H1 (cell line): ENCODE data around the gene NUBP2. TPM values are rescaled to one million over a fixed set of nuclear protein-coding genes. Genes with fewer than 3 reads are reported as not detected.

Experiments used
- CTCF ChIA-PET: fragments of 300-600 bp; sonication (Branson Sonifier 250); formaldehyde crosslinking; loops from one replicate; lab custom pipeline; 2021; ENCODE audit not compliant: partially characterized antibody; lab: Charles Lee
- POLR2A ChIA-PET: fragments of 300-600 bp; sonication (Branson Sonifier 250); formaldehyde crosslinking; loops from one replicate; lab custom pipeline; 2021; ENCODE audit warnings: inconsistent platforms; ENCODE audit not compliant: partially characterized antibody; lab: Charles Lee
- DNase-seq, 2 experiments: peaks; one replicate each; pipeline versions ENCODE4 v3.0.0 to v3.0.0-alpha.2; 2010 to 2022; ENCODE audit warnings: low spot score in 2 of 2, low read depth in 1 of 2, mixed read lengths in 1 of 2
- FAIRE-seq: peaks from 2 replicates; lab custom pipeline; 2011; peaks lifted over from hg19 to GRCh38; lab: Jason Lieb, UNC
- H2AFZ ChIP-seq: 2 replicates; pipeline ENCODE4 v1.8.1; 2012; ENCODE audit warnings: low read length, inconsistent platforms
- H2AK5ac ChIP-seq: 2 replicates; pipeline ENCODE4 v1.6.1; 2013; ENCODE audit warnings: low read depth, low read length
- H2BK120ac ChIP-seq: replicated peaks from 2 replicates; pipeline ENCODE3; 2013; ENCODE audit warnings: low read depth, low read length, inconsistent platforms
- H2BK12ac ChIP-seq: 2 replicates; pipeline ENCODE4 v1.6.1; 2013; ENCODE audit warnings: low read depth, low read length
- H2BK15ac ChIP-seq: 2 replicates; pipeline ENCODE4 v1.6.1; 2013; ENCODE audit warnings: low read length
- H2BK20ac ChIP-seq: 2 replicates; pipeline ENCODE4 v1.6.1; 2013; ENCODE audit warnings: low read length
- H2BK5ac ChIP-seq: 2 replicates; pipeline ENCODE4 v1.6.1; 2013; ENCODE audit warnings: low read depth, low read length
- H3K14ac ChIP-seq: 2 replicates; pipeline ENCODE4 v1.6.1; 2013; ENCODE audit warnings: inconsistent platforms; ENCODE audit not compliant: insufficient read length
- H3K18ac ChIP-seq: 2 replicates; pipeline ENCODE4 v1.6.1; 2013; ENCODE audit warnings: low read length; ENCODE audit errors: extremely low read depth
- H3K23ac ChIP-seq: 2 replicates; pipeline ENCODE4 v1.6.1; 2013; ENCODE audit warnings: inconsistent platforms; ENCODE audit not compliant: insufficient read length
- H3K23me2 ChIP-seq: 2 replicates; pipeline ENCODE4 v1.6.1; 2013; ENCODE audit warnings: low read depth, low read length
- H3K27ac ChIP-seq: 2 replicates; pipeline ENCODE4 v1.6.1; 2011; ENCODE audit warnings: low read depth, low read length, inconsistent platforms
- H3K27me3 ChIP-seq, 4 experiments: replicated peaks in 1 of 4; 1 replicate in 1 of 4; 2 replicates in 3 of 4; pipeline versions ENCODE4 v1.6.1 to v1.8.1; 2011 to 2013; ENCODE audit warnings: low read length in 3 of 4, mild to moderate bottlenecking in 3 of 4, inconsistent platforms in 2 of 4, mixed read lengths in 2 of 4, moderate library complexity in 1 of 4; ENCODE audit not compliant: control insufficient read depth in 3 of 4, insufficient read depth in 3 of 4; ENCODE audit errors: extremely low read depth in 1 of 4
- H3K36me3 ChIP-seq, 4 experiments: 2 replicates each; pipeline versions ENCODE4 v1.6.1 to v1.8.1; 2011 to 2013; ENCODE audit warnings: mild to moderate bottlenecking in 4 of 4, low read length in 3 of 4, moderate library complexity in 2 of 4, control low read depth in 1 of 4, inconsistent platforms in 1 of 4; ENCODE audit not compliant: insufficient read depth in 4 of 4, control insufficient read depth in 2 of 4
- H3K4ac ChIP-seq: replicated peaks from 2 replicates; pipeline ENCODE3; 2013; ENCODE audit warnings: low read length, low read depth, mixed read lengths, inconsistent platforms; ENCODE audit not compliant: insufficient read length
- H3K4me1 ChIP-seq, 4 experiments: replicated peaks in 1 of 4; 1 replicate in 1 of 4; 2 replicates in 3 of 4; pipeline versions ENCODE4 v1.6.1 to v1.8.1; 2011 to 2013; ENCODE audit warnings: low read length in 3 of 4, inconsistent platforms in 2 of 4, mixed read lengths in 1 of 4; ENCODE audit not compliant: insufficient read depth in 4 of 4, control insufficient read depth in 3 of 4
- H3K4me2 ChIP-seq, 2 experiments: 2 replicates each; pipeline versions ENCODE4 v1.6.1 to v1.8.1; 2011 to 2013; ENCODE audit warnings: low read depth in 2 of 2, low read length in 2 of 2, control low read depth in 1 of 2, inconsistent platforms in 1 of 2, mild to moderate bottlenecking in 1 of 2; ENCODE audit not compliant: insufficient read depth in 1 of 2
- H3K4me3 ChIP-seq, 4 experiments: fragments of 200-600, 300-600 bp in 1 of 4; sonication (generic), shearing (Covaris generic), sonication (Bioruptor Twin) in 1 of 4; 2 replicates each; pipeline versions ENCODE4 v1.5.1 to v1.8.1; 2011 to 2016; ENCODE audit warnings: low read length in 4 of 4, low read depth in 3 of 4, control low read depth in 2 of 4, inconsistent platforms in 2 of 4, mild to moderate bottlenecking in 2 of 4, mixed read lengths in 1 of 4, moderate library complexity in 1 of 4; ENCODE audit not compliant: insufficient read depth in 2 of 4; ENCODE audit errors: extremely low read depth in 1 of 4
- H3K56ac ChIP-seq: replicated peaks from 2 replicates; pipeline ENCODE3; 2013; ENCODE audit warnings: low read depth, mild to moderate bottlenecking, mixed read lengths, low read length, inconsistent platforms; ENCODE audit not compliant: insufficient read length
- H3K79me1 ChIP-seq: 2 replicates; pipeline ENCODE4 v1.6.1; 2013; ENCODE audit warnings: low read depth, low read length, control low read depth
- H3K79me2 ChIP-seq, 2 experiments: 2 replicates each; pipeline versions ENCODE4 v1.6.1 to v1.8.1; 2012 to 2013; ENCODE audit warnings: low read length in 2 of 2, mild to moderate bottlenecking in 2 of 2, inconsistent platforms in 1 of 2; ENCODE audit not compliant: insufficient read depth in 2 of 2, control insufficient read depth in 1 of 2
- H3K9ac ChIP-seq, 4 experiments: replicated peaks in 1 of 4; 1 replicate in 1 of 4; 2 replicates in 3 of 4; pipeline versions ENCODE4 v1.6.1 to v1.8.1; 2011 to 2013; ENCODE audit warnings: low read depth in 3 of 4, low read length in 3 of 4, control low read depth in 2 of 4, mild to moderate bottlenecking in 2 of 4, moderate library complexity in 2 of 4, inconsistent platforms in 1 of 4; ENCODE audit errors: extremely low read depth in 1 of 4
- H3K9me3 ChIP-seq, 2 experiments: 2 replicates each; pipeline versions ENCODE4 v1.6.1 to v1.8.1; 2012 to 2013; ENCODE audit warnings: mild to moderate bottlenecking in 2 of 2, moderate library complexity in 2 of 2, control low read depth in 1 of 2, inconsistent platforms in 1 of 2, low read depth in 1 of 2, low read length in 1 of 2, mixed read lengths in 1 of 2; ENCODE audit not compliant: insufficient read depth in 2 of 2
- H4K20me1 ChIP-seq, 2 experiments: replicated peaks in 1 of 2; 2 replicates each; pipeline versions ENCODE3 to v1.8.1; 2011 to 2013; ENCODE audit warnings: inconsistent platforms in 2 of 2, low read length in 2 of 2, mild to moderate bottlenecking in 1 of 2; ENCODE audit not compliant: insufficient read depth in 2 of 2, control insufficient read depth in 1 of 2
- H4K5ac ChIP-seq: 2 replicates; pipeline ENCODE4 v1.6.1; 2013; ENCODE audit warnings: low read length, low read depth, mixed read lengths, inconsistent platforms; ENCODE audit not compliant: insufficient read length
- H4K8ac ChIP-seq: 2 replicates; pipeline ENCODE4 v1.8.0; 2013; ENCODE audit warnings: mild to moderate bottlenecking, moderate library complexity, low read length, inconsistent platforms; ENCODE audit not compliant: insufficient read depth; ENCODE audit errors: extremely low read depth
- H4K91ac ChIP-seq: replicated peaks from 2 replicates; pipeline ENCODE3; 2013; ENCODE audit warnings: low read length, mixed read lengths, inconsistent platforms; ENCODE audit not compliant: insufficient read length
- ASH2L ChIP-seq: fragments of 200-600, 300-600 bp; sonication (generic); IDR thresholded peaks from one replicate; pipeline ENCODE4 v1.7.1; 2017; ENCODE audit warnings: low read length
- ATF2 ChIP-seq: IDR thresholded peaks from 2 replicates; pipeline ENCODE4 v1.6.1; 2012; ENCODE audit warnings: low read length, inconsistent platforms
- PHF8 ChIP-seq: fragments of 200-600 bp; sonication (generic); conservative IDR thresholded peaks from 2 replicates; pipeline ENCODE4 v1.7.1; 2012; ENCODE audit warnings: low read depth, mild to moderate bottlenecking, inconsistent platforms, low read length, moderate library complexity
- POLR2AphosphoS5 ChIP-seq: IDR thresholded peaks from 2 replicates; pipeline ENCODE4 v1.6.1; 2011; ENCODE audit warnings: low read depth, low read length
- RAD21 ChIP-seq, 2 experiments: IDR thresholded peaks in 1 of 2; conservative IDR thresholded peaks in 1 of 2; 2 replicates each; pipeline ENCODE4 v1.6.1; 2011; ENCODE audit warnings: low read depth in 2 of 2, low read length in 2 of 2, improper control_type of control experiment in 1 of 2, inconsistent platforms in 1 of 2, mild to moderate bottlenecking in 1 of 2, moderate library complexity in 1 of 2
- WGBS, 2 experiments: shearing (Covaris generic) in 1 of 2; methylation state at CpG; one replicate each; pipeline versions ENCODE4 v1.1.6 to v1.1.7; 2013 to 2015; ENCODE audit warnings: low lambda C conversion rate in 2 of 2, mixed read lengths in 2 of 2, inconsistent platforms in 1 of 2, low coverage in 1 of 2, missing lambda C conversion rate in 1 of 2; ENCODE audit not compliant: insufficient replicate concordance in 2 of 2, insufficient coverage in 1 of 2, insufficient read length in 1 of 2; ENCODE audit errors: extremely low coverage in 1 of 2, missing lambda C conversion rate in 1 of 2; 5-methylcytosine and 5-hydroxymethylcytosine counted together
- polyA plus RNA-seq, 7 experiments: library from polyadenylated mRNA; depleted of rRNA in 3 of 7; stranded (reverse) in 5 of 7; unstranded in 2 of 7; fragments of >200 nt in 5 of 7; fragments of 200-250 nt in 2 of 7; gene quantifications; 1 replicate in 5 of 7; 2 replicates in 1 of 7; 4 replicates in 1 of 7; pipeline versions ENCODE4 v1.2.1 to v1.2.3, GENCODE V29; 2011 to 2013; ENCODE audit warnings: missing spikeins in 2 of 7, mixed read lengths in 2 of 7
- total RNA-seq: library from RNA; stranded (reverse); fragmentation: NEBNext Ultra II Directional; extraction: Animal tissue kit (Norgen Biotek cat#: 25700); gene quantifications from 2 replicates; pipeline ENCODE4 v1.2.1, GENCODE V29; 2021

NUBP2 gene
- total and polyA plus RNA-seq, 2 of the 8 experiments (the other 6 are each of a cell fraction or from before 2014, with no cell fraction given) = 70.3 to 96.9 TPM

GRCh38 chr16:1765826-1766225 is 16.9 kb upstream of the NUBP2 start:
- H3K9me3 ChIP-seq = no peaks in the 10 kb centered on the region; a peak in 1 of 4 replicates
- no peaks in the 10 kb centered on the region for H3K79me1 ChIP-seq
- no peak overlapping the region for H4K91ac ChIP-seq
- H3K4me2 ChIP-seq = no peak overlapping the region
- DNase-seq = no peak
- 92% methylated on average over 20 of the region's 22 CpGs; no CpG with 5 or more reads in 1 of the 2 experiments for WGBS, 2 experiments
- no peak overlapping the region for H3K4ac ChIP-seq
- peaks cover 3 to 37% (median 7%) of the 10 kb centered on the region in 4 experiments; a peak in 4 of 8 replicates for H3K36me3 ChIP-seq
- H2AK5ac ChIP-seq = no peak overlapping the region
- H2BK5ac ChIP-seq = no peak overlapping the region
- no peak overlapping the region for H3K14ac ChIP-seq
- no peak for FAIRE-seq
- POLR2A ChIA-PET = interaction anchor here (1.3 to 13.5 kb wide), 2 partner anchors 14 to 88 kb away, joined by 3 to 246 read pairs; partner anchors contain the start of genes JPT2, NUBP2 and SPSB3
- H3K18ac ChIP-seq = no peak overlapping the region
- no peak overlapping the region for H4K5ac ChIP-seq
- H2BK120ac ChIP-seq = no peak overlapping the region
- H2AFZ ChIP-seq = no peak overlapping the region
- no peak overlapping the region for H3K9ac ChIP-seq
- H4K20me1 ChIP-seq = peaks cover 1 to 13% of the 10 kb centered on the region in 2 experiments
- H3K79me2 ChIP-seq = no peaks in the 10 kb centered on the region; a peak in 1 of 4 replicates
- H2BK15ac ChIP-seq = no peak overlapping the region
- H3K27me3 ChIP-seq = no peaks in the 10 kb centered on the region; a peak in 1 of 7 replicates
- no peak overlapping the region for H3K27ac ChIP-seq
- no peak overlapping the region for H4K8ac ChIP-seq
- no peak overlapping the region for H3K4me3 ChIP-seq
- H2BK20ac ChIP-seq = no peak overlapping the region
- no peak overlapping the region for H3K56ac ChIP-seq
- peaks cover 6% of the 10 kb centered on the region; the same call in 1 of the 2 replicates for H3K23me2 ChIP-seq
- no peak for TF ChIP-seq ASH2L
- no peak for TF ChIP-seq POLR2AphosphoS5
- no peak for TF ChIP-seq ATF2
- no peak for TF ChIP-seq PHF8
- no peak for TF ChIP-seq RAD21 (IDR thresholded peaks at IDR 0.05 in 1 of 2, conservative IDR thresholded peaks at IDR 0.05 in 1 of 2; ENCODE audit: low read depth in 2 of 2, low read length in 2 of 2)
- CTCF ChIA-PET = interaction anchor here (1.3 to 3.1 kb wide), 2 partner anchors 8 to 25 kb away, joined by 3 to 13 read pairs; partner anchors contain the start of genes EME2 and MRPS34
- no peak overlapping the region for H3K23ac ChIP-seq
- H3K4me1 ChIP-seq = peaks cover 0 to 21% (median 12%) of the 10 kb centered on the region in 4 experiments; a peak in 5 of 7 replicates
- no peak overlapping the region for H2BK12ac ChIP-seq
